OCI-LY1 (cell line): ENCODE measurements around the gene PLA2G15.

Experiments used
- H2AFZ ChIP-seq: fragments of 200-600 bp; sonication (generic), shearing (Covaris generic); 2 replicates; pipeline ENCODE4 v1.6.0; 2014; ENCODE audit warnings: antibody characterized with exemption, mild to moderate bottlenecking, low read length
- H3F3A ChIP-seq: fragments of 200-600 bp; sonication (generic), shearing (Covaris generic); 2 replicates; pipeline ENCODE4 v1.6.0; 2014; ENCODE audit warnings: mild to moderate bottlenecking, antibody characterized with exemption, low read length, moderate library complexity; ENCODE audit not compliant: insufficient read depth
- H3K27ac ChIP-seq: fragments of 200-600 bp; sonication (generic); 2 replicates; pipeline ENCODE4 v1.5.1; 2014; ENCODE audit warnings: low read length, mixed run types, mild to moderate bottlenecking, low read depth; ENCODE audit not compliant: poor library complexity, severe bottlenecking
- H3K27me3 ChIP-seq: fragments of 200-600 bp; sonication (generic); 2 replicates; pipeline ENCODE4 v1.6.0; 2014; ENCODE audit warnings: antibody characterized with exemption, mild to moderate bottlenecking, low read length, moderate library complexity; ENCODE audit not compliant: insufficient read depth
- H3K36me3 ChIP-seq: fragments of 200-600 bp; sonication (generic); 2 replicates; pipeline ENCODE4 v1.6.1; 2014; ENCODE audit warnings: mild to moderate bottlenecking, antibody characterized with exemption, low read length, moderate library complexity, mixed read lengths; ENCODE audit not compliant: insufficient read depth
- H3K4me1 ChIP-seq: fragments of 200-600 bp; sonication (generic); 2 replicates; pipeline ENCODE4 v1.5.1; 2014; ENCODE audit warnings: mild to moderate bottlenecking, low read length, moderate library complexity; ENCODE audit not compliant: insufficient read depth, severe bottlenecking
- H3K4me2 ChIP-seq: fragments of 200-600 bp; sonication (generic), shearing (Covaris generic); 2 replicates; pipeline ENCODE4 v1.6.1; 2014; ENCODE audit warnings: low read length
- H3K4me3 ChIP-seq: fragments of 200-600 bp; sonication (generic); 2 replicates; pipeline ENCODE4 v1.5.1; 2014; ENCODE audit warnings: low read length, low read depth, mild to moderate bottlenecking, mixed read lengths; ENCODE audit not compliant: poor library complexity, severe bottlenecking
- H3K79me2 ChIP-seq: fragments of 200-600 bp; shearing (Covaris generic); 2 replicates; pipeline ENCODE4 v1.6.1; 2016; ENCODE audit warnings: mixed run types, low read length, mixed read lengths; ENCODE audit not compliant: insufficient read depth
- H3K9ac ChIP-seq: fragments of 200-600 bp; sonication (generic), shearing (Covaris generic); 2 replicates; pipeline ENCODE4 v1.6.1; 2014; ENCODE audit warnings: mild to moderate bottlenecking, low read length, mixed read lengths
- H3K9me2 ChIP-seq: fragments of 200-600 bp; sonication (generic), shearing (Covaris generic); 2 replicates; pipeline ENCODE4 v1.6.1; 2014; ENCODE audit warnings: low read depth, mild to moderate bottlenecking, low read length, mixed read lengths
- H3K9me3 ChIP-seq: fragments of 200-600 bp; shearing (Covaris generic); 2 replicates; pipeline ENCODE4 v1.6.1; 2014; ENCODE audit warnings: low read length, mixed read lengths
- H4K20me1 ChIP-seq: fragments of 200-600 bp; sonication (generic), shearing (Covaris generic); 2 replicates; pipeline ENCODE4 v1.6.0; 2016; ENCODE audit warnings: mild to moderate bottlenecking, low read length; ENCODE audit not compliant: insufficient read depth
- CTCF ChIP-seq: fragments of 200-600 bp; sonication (generic), shearing (Covaris generic); IDR thresholded peaks from 2 replicates; pipeline ENCODE4 v1.5.1; 2017; ENCODE audit warnings: mild to moderate bottlenecking, antibody characterized with exemption, low read length, moderate library complexity, mixed read lengths
- EZH2 ChIP-seq: fragments of 200-600 bp; sonication (generic), shearing (Covaris generic); IDR thresholded peaks from 2 replicates; pipeline ENCODE4 v1.8.0; 2017; ENCODE audit warnings: borderline replicate concordance, mixed run types, mild to moderate bottlenecking, antibody characterized with exemption, low read length, moderate library complexity, mixed read lengths

PLA2G15 gene

GRCh38 chr16:68274441-68274840, 29.3 kb downstream of the PLA2G15 start:
- Histone ChIP-seq H3K9ac (no peak overlapping the region; the same call in 1 of the 2 replicates), H3K36me3 (peaks cover 37% of the 10 kb centered on the region)

GRCh38 chr16:68275611-68276191, 30.5 kb downstream of the PLA2G15 start:
- H3F3A ChIP-seq = peaks cover 6% of the 10 kb centered on the region; the same call in 1 of the 2 replicates
- H3K4me3 ChIP-seq = peak overlapping the region; percentile 46
- peaks cover 69% of the 10 kb centered on the region for H3K4me1 ChIP-seq
- no peak overlapping the region for H2AFZ ChIP-seq
- no peaks in the 10 kb centered on the region for H3K27me3 ChIP-seq
- peaks cover 3% of the 10 kb centered on the region; the same call in 1 of the 2 replicates for H3K79me2 ChIP-seq
- no peaks in the 10 kb centered on the region for H4K20me1 ChIP-seq
- no peaks in the 10 kb centered on the region for H3K9me3 ChIP-seq
- H3K27ac ChIP-seq = peak overlapping the region; percentile 98
- peaks cover 43% of the 10 kb centered on the region for H3K36me3 ChIP-seq
- H3K9me2 ChIP-seq = no peaks in the 10 kb centered on the region
- H3K9ac ChIP-seq = peak overlapping the region; percentile 61
- peak overlapping the region; percentile 54 for H3K4me2 ChIP-seq
- TF ChIP-seq CTCF (no peak), EZH2 (no peak)

More at GRCh38 chr16:68274441-68274840, 29.3 kb downstream of the PLA2G15 start:
- Histone ChIP-seq H3K9me2 (no peaks in the 10 kb centered on the region), H4K20me1 (no peaks in the 10 kb centered on the region), H3F3A (peaks cover 6% of the 10 kb centered on the region; the same call in 1 of the 2 replicates), H3K9me3 (no peaks in the 10 kb centered on the region), H3K4me2 (peak overlapping the region; percentile 54; the same call in 1 of the 2 replicates), H3K79me2 (peaks cover 15% of the 10 kb centered on the region), H3K27me3 (no peaks in the 10 kb centered on the region), H3K4me3 (no peak overlapping the region), H3K27ac (peak overlapping the region; percentile 98), H3K4me1 (peaks cover 64% of the 10 kb centered on the region), H2AFZ (no peak overlapping the region)
- TF ChIP-seq EZH2 (no peak), CTCF (no peak)

- Histone ChIP-seq H3K79me2 (no peaks in the 10 kb centered on the region), H3F3A (peaks cover 6% of the 10 kb centered on the region; the same call in 1 of the 2 replicates)
Measured at GRCh38 chr16:68276223-68276622, 31.1 kb downstream of the PLA2G15 start.

More at GRCh38 chr16:68276223-68276622, 31.1 kb downstream of the PLA2G15 start:
- Histone ChIP-seq H3K36me3 (peaks cover 41% of the 10 kb centered on the region), H2AFZ (no peak overlapping the region), H3K27ac (peak overlapping the region; percentile 98), H3K9ac (peak overlapping the region; percentile 61), H4K20me1 (no peaks in the 10 kb centered on the region), H3K27me3 (no peaks in the 10 kb centered on the region), H3K9me3 (no peaks in the 10 kb centered on the region), H3K4me3 (peak overlapping the region; percentile 46), H3K4me2 (peak overlapping the region; percentile 54), H3K9me2 (no peaks in the 10 kb centered on the region), H3K4me1 (peaks cover 75% of the 10 kb centered on the region)
- no peak for TF ChIP-seq CTCF
- TF ChIP-seq EZH2 = no peak
